Stimulated activated CD4-positive, alpha-beta T cell treated with anti-CD3 and anti-CD28 coated beads, Interleukin-1b, Interleukin-23, amount 100 ng/mL, for 1 hour (primary cell): Measurements from ENCODE around the gene LRP5.
"Not testable (repeated sequence)": the region's sequence is repeated elsewhere in the genome, so short reads cannot be mapped to it uniquely, and the experiment has no call there.

ENCODE experiments used
- DNase-seq, 2 donors: peaks; one replicate each; pipeline ENCODE4 v3.0.0-alpha.2; 2020; ENCODE audit warnings: low read depth in 2 of 2

Gene LRP5

GRCh38 chr11:68416070-68416578 lies 103.7 kb downstream of the LRP5 start:
- no peak for DNase-seq

- no peak for DNase-seq
Measured at GRCh38 chr11:68418648-68419047, 106.3 kb downstream of the LRP5 start.

GRCh38 chr11:68420171-68420570 lies 107.8 kb downstream of the LRP5 start:
- no peak for DNase-seq

- no peak for DNase-seq
Measured at GRCh38 chr11:68423481-68423880, 111.1 kb downstream of the LRP5 start.

GRCh38 chr11:68424101-68424632 lies 111.8 kb downstream of the LRP5 start:
- no peak for DNase-seq

- DNase-seq, result no peak
Measured at GRCh38 chr11:68424981-68425865, 112.8 kb downstream of the LRP5 start.

- DNase-seq, result no peak
Measured at GRCh38 chr11:68425866-68426380, 113.5 kb downstream of the LRP5 start.

GRCh38 chr11:68429661-68430060 lies 117.3 kb downstream of the LRP5 start:
- no peak for DNase-seq

GRCh38 chr11:68430384-68430783 lies 118.0 kb downstream of the LRP5 start:
- no peak for DNase-seq

GRCh38 chr11:68430801-68431200 lies 118.4 kb downstream of the LRP5 start:
- DNase-seq, result no peak

- no peak for DNase-seq
Measured at GRCh38 chr11:68431984-68432645, 119.7 kb downstream of the LRP5 start.

GRCh38 chr11:68432874-68433273 lies 120.5 kb downstream of the LRP5 start:
- no peak for DNase-seq

- no peak for DNase-seq
Measured at GRCh38 chr11:68433541-68433940, 121.2 kb downstream of the LRP5 start.

GRCh38 chr11:68434159-68434558 lies 121.8 kb downstream of the LRP5 start:
- DNase-seq, result not testable (repeated sequence)

- no peak for DNase-seq
Measured at GRCh38 chr11:68436162-68436888, 123.9 kb downstream of the LRP5 start.

- DNase-seq, result no peak
Measured at GRCh38 chr11:68436985-68437926, 124.9 kb downstream of the LRP5 start.

- DNase-seq, result no peak
Measured at GRCh38 chr11:68437927-68438657, 125.7 kb downstream of the LRP5 start.

GRCh38 chr11:68438658-68439259 lies 126.4 kb downstream of the LRP5 start:
- DNase-seq, result no peak

GRCh38 chr11:68439355-68440065 lies 127.1 kb downstream of the LRP5 start:
- DNase-seq, result no peak
